Esophagus muscularis mucosa (tissue), 3 donors: ENCODE results near the gene ZNF648.

Source experiments
- POLR2A ChIP-seq: fragments of 450-650 bp; IDR thresholded peaks from one replicate; pipeline ENCODE4 v1.6.1; 2017; ENCODE audit warnings: antibody characterized with exemption, moderate library complexity, mild to moderate bottlenecking, low read depth
- POLR2AphosphoS5 ChIP-seq, 2 donors: sonication (generic); formaldehyde crosslinking; IDR thresholded peaks; one replicate each; pipeline ENCODE4 v1.6.1; 2017; ENCODE audit warnings: antibody characterized with exemption in 2 of 2
- TF ChIP-seq, protein P1 (sequence below), 3 experiments: fragments of 200-600 bp in 2 of 3; fragments of 450-650 bp in 1 of 3; sonication (generic) in 2 of 3; IDR thresholded peaks; one replicate each; pipeline ENCODE4 v1.5.1; 2017 to 2019; ENCODE audit warnings: antibody characterized with exemption in 3 of 3, mild to moderate bottlenecking in 2 of 3, moderate library complexity in 1 of 3

DNA sequence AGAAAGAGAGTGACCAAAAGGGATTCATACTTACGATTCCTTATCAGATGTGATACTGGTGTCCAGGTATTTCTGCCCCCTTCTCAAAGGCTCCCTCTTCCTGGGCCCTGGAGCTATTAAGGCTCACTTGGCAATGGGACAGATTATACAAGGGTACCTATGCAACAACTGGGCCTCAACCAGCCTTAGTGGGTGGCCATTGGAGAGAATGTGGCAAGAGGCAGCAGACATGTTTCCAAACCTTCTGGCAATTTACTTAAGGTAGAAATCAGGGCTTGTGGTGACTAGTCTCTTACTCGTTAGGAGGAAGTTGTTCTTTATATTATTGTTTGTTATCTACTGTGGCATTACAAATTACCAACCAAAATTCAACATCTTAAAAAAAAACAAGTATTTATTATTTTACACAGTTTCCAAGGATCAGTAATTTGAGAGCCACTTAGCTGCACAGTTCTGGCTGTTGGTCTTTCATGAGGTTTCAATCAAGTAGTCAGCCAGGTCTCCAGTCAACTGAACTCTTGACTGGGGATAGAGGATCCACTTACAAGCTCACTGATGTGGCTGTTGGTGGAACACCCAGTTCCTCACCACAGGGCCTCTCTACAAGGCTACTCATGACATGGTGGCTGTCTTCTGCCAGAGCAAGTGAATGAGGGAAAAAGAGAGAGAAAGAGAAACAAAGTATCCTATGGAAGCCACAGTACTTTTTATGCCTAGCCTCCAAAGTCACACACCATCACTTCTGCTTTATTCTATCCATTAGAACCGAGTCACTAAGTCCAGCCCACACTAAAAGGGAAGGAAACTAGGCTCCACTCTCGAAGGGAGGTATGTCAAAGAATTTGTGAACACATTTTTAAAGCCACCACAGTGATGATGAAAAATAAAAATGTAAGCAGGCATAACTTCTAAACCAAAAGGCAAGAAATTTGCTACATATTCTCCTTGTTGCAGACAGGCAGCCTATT lies 10.7 kb downstream of the ZNF648 start:
- TF ChIP-seq, protein P1, sequence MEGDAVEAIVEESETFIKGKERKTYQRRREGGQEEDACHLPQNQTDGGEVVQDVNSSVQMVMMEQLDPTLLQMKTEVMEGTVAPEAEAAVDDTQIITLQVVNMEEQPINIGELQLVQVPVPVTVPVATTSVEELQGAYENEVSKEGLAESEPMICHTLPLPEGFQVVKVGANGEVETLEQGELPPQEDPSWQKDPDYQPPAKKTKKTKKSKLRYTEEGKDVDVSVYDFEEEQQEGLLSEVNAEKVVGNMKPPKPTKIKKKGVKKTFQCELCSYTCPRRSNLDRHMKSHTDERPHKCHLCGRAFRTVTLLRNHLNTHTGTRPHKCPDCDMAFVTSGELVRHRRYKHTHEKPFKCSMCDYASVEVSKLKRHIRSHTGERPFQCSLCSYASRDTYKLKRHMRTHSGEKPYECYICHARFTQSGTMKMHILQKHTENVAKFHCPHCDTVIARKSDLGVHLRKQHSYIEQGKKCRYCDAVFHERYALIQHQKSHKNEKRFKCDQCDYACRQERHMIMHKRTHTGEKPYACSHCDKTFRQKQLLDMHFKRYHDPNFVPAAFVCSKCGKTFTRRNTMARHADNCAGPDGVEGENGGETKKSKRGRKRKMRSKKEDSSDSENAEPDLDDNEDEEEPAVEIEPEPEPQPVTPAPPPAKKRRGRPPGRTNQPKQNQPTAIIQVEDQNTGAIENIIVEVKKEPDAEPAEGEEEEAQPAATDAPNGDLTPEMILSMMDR (IDR thresholded peaks at IDR 0.05): no peak
- TF ChIP-seq POLR2AphosphoS5 (IDR thresholded peaks at IDR 0.05): no peak
- TF ChIP-seq POLR2A: no peak
